ENCODE results near the gene SHISA9.

The SHISA9 gene

DNA sequence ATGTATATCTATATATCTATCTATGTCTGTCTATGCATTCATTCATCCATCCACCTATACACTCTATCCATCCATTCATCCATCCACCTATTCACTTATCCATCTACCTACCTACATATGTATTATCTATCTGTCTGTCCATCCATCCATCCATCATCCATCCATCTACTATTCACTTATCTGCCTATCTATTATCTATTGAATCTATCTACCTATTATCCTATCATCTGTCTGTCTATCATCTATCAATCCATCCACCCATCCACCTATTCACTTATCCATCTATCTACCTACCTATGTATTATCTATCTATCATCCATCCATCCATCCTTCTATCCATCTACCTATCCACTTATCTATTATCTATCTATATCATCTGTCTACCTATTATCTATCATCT, 302.3 kb downstream of the SHISA9 start:
- no peak for DNase-seq

DNA sequence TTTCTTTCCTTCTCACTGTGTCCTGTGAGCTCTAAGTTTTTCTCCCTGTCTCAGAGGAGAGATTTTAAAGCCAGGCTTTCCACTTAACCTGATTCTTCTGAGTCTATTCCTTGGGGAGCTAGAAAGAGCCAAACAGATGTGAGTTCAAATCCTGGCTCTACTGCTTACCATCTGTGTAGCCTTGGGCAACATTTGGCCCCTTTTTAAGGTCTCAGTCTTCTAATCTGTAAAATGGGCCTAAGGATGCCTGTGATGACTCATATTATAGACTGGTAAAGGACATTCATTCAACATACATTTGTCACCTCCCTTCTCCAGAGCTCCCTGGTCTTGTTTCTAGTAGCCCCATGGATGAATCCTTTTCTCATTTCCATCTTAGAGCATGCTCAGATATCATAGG, 304.0 kb downstream of the SHISA9 start:
- no peak for DNase-seq

DNA sequence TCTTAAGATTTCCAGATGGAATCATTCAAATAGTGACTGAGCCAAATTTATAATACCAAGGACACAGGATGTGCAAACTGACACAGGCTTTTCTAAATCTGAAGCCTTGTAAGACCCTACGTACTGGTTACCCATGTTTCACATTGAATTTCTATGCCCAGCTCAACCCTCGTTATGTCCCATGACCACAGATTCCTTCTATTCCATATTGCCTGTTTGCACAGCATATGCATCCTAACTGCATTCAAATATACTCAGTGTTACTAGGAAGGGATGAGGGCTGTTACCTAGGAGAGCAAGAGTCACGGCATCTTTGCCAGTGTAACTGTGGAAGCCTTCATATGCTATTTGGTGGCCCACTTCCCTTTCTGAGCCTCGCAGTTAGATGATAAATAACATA, 305.2 kb downstream of the SHISA9 start:
- DNase-seq = no peak

DNA sequence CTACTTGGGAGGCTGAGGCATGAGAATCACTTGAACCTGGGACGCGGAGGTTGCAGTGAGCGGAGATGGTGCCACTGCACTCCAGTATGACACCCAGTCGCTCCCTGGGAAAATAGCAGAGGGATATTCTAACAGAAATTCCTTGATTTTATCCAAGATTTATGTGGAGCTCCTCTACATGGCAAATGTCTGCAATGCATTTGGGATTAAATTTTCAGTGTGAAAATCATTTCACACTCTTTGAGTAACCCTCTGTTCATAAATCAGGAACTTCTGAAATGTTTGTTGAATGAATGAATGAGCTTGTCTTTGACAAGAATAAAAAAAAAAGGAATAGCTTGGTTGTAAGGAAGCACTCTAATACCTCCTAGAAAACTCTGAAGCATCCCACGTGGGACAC, 305.8 kb downstream of the SHISA9 start:
- DNase-seq = no peak

DNA sequence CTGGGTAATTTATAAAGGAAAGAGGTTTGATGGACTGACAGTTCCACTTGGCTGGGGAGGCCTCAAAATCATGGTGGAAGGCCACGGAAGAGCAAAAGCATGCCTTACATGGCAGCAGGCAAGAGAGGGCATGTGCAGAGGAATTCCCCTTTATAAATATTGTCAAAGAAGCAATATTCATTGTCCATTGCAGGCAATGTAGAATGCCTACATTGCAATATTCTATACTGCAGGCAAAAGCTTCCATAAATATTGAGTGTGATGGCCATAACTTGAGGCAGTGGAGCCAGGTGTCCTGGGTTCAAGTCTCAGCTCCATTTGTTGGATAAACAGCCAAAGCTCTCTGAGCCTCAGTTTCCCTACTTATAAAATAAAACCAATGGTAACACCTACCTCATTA, 322.3 kb downstream of the SHISA9 start:
- no peak for DNase-seq

DNA sequence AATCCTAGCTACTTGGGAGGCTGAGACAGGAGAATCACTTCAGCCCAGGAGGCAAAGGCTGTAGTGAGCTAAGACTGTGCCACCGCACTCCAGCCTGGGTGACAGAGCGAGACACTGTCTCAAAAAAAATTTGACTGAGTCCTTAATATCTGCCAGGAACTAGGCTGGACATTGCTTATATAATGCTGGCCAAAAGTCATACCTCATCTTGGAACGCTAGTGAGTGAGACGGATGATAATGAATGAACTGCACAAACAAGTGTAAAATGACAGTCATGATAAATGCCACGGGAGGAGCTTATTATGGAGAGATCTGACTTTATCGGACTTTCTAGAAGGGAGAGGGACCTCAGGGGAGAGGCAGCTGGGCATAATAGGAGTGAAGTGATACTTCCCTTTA, 327.6 kb downstream of the SHISA9 start:
- DNase-seq = no peak

DNA sequence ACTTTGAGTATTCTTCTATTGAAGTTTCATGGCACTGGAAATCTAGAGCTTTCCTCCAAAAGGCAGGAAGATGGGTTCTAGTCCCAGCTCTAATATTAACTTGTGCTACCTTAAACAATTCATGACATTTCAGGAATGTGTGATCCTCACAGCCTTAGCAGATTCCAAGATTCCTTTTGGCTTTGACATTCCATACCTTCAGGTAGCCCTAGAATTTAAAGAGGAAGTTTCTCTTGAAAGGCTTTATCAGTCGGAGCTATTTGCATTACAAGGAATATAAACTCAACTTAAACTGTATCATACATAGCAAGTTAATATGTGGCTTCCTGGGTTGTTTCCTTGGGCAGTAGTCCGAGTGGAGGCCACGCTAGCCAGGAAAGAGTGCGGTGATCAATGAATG, 330.0 kb downstream of the SHISA9 start:
- no peak for DNase-seq

DNA sequence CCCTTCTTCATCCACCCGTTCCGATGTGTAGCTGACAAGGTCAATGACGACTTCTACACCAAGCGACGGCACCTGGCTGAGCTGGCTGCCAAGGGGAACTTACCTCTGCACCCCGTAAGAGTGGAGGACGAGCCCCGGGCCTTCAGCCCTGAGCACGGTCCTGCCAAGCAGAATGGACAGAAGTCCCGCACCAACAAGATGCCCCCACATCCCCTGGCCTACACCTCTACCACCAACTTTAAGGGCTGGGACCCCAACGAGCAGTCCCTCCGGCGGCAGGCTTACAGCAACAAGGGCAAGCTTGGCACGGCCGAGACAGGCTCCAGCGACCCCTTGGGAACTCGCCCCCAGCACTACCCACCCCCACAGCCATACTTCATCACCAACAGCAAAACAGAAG, 333.6 kb downstream of the SHISA9 start:
- DNase-seq = no peak

DNA sequence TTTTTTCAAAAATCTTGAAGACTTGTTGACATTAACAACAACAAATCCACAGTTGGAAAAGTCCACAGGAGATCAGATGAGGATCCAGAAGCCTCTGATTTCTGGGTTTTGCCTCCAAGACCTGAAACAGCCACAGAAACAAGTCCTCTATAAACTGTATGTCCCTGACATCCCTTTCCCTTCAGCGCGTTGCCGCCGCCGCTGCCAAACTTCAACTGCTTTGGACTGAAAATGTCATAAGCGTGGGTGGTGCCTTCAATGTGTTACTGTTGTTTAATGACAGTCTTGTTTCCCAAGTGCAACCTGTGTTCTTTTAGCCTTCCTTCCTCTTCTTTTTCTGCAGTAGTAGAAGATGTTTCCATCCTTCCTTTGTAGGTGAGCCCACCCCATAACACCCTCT, 334.9 kb downstream of the SHISA9 start:
- no peak for DNase-seq

DNA sequence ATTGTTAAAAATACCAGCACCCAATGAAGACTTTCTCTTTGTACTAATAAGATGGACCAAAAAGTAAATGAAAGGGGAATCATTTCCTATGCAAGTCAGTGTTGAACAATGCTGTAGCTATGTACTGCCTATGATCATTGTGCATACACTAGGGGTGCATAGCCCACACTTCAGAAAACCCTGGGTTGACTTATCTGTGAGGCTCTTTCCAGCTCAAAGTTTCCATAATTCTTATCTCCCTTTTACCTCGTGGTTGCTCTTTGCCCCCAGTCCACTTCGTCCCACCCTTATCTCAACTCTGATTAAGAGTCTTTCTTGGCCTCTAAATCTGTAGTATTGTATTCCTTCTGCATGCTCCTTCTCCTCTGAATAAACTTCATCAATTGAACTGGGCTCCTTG, 336.8 kb downstream of the SHISA9 start:
- no peak for DNase-seq

DNA sequence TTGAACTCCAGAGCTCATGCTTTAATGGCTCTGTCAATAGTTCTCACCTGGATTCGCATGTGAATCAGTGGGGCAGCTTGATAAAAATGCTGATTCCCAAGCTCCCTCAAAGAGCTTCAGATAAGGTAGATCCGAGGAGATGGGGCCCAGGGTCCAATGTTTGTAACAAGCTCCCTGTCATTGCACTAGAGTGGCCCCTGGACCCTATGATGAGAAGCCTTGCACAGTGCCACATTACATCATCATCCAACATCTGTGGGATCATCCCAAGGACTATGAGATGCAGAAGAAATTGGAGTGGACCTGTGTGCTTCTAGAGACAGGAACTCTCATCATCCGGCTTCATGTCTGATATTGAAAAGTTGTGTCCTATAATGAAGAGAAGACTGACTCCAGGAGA, 340.8 kb downstream of the SHISA9 start:
- DNase-seq = no peak

DNA sequence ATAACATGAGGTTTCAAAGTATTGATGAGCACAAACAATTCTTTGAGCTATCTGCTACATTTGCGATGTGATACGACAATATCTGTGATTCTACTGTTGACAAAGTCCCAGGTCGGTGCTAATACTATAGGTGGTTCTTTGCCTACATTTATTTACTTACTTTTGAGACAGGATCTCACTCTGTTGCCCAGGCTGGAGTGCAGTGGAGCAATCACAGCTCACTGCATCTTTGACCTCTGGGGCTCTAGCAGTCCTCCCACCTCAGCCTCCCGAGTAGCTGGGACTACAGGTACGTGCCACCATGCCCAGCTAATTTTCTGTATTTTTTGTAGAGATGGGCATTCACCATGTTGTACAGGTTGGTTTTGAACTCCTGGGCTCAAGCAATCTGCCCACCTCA, 343.4 kb downstream of the SHISA9 start:
- DNase-seq = no peak

DNA sequence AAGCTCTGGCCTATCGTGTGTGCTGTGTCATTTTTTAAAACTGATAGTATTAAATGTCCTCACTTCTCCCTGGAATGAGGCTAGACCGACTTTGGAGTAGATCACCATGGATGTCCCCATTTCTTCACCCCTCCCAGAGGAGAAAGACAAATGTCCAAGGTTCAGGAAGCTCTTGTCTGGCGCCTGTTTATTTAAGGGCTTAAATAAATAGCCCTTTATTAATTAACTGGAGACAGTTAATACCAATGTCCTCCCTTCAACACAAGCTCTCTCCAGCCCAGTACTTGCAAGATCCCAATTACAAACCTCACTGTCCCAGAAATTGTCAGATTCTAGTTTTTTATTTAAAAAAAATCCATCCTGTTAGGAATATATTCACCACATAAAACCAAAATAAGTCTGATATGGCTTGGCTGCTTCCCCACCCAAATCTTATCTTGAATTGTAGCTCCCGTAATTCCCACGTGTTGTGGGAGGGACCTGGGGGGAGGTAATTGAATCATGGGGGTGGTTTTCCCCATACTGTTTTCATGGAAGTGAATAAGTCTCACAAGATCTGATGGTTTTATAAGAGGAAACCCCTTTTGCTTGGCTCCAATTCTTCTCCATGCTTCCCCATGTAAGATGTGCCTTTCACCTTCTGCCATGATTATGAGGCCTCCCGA, 344.4 kb downstream of the SHISA9 start:
- DNase-seq = no peak

DNA sequence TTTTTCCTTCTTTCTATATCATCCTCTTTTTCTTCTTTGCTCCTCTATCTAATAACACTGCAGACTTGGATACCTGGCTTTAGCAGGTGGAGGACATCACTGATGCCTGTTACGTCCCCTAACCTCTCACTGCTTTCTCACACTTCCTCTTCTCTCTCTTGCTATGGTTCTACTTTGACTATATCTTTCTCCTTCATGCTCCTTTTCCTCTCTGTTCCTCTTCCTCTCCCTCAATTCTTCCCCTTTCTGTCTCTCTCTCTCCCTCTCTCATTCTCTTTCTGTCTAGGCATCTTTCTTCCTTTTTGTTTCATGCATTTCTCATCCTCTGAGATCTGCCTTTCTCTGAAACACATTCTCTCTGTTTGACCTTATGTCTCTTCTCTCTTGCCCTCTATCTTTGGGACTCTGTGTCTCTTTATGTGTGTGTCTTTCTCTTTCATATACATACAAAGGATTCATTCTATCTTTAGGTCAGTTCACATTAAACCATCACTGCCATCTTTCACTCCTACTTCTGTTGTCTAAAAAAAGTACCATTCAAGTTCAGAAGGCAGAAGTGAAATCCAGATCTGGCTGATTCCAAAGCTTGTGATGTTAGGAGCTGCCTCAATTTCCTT, 353.7 kb downstream of the SHISA9 start:
- DNase-seq = no peak

DNA sequence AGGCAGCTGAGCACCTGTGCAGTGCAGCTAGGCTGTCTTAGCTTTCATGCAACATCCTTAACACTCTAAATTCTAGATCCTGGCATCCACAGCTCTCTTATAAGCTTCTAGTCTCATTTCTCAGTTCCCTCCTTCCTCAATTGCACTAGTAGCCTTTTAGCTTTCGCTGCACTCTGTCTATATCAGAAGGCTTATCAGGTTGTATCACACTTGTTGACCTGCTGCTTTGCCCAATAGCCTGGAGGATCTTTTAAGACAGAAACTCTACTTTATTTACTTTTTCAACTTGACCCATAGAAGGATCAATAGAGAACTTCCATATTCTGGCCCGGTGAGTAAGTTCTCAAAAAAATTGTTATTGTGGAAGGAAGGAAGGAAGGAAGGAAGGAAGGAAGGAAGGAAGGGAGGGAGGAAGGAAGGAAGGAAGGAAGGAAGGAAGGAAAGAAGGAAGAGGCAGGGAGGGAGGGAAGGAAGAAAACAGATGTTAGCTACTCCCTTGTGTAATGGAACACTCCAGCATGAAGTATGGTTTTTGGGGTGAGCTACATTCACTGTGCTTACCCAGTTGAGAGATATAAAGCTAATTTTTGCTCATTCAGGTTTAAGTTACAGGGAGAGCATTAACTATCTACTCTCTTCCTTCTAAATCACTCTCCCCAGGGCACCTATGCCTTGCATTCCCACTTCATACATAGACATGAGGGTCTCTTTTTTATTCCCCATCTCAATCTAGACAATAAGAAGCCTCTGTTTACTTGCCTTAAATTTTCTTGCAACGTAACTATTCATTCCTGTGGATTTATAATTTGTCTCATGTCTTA, 361.1 kb downstream of the SHISA9 start:
- DNase-seq = no peak

DNA sequence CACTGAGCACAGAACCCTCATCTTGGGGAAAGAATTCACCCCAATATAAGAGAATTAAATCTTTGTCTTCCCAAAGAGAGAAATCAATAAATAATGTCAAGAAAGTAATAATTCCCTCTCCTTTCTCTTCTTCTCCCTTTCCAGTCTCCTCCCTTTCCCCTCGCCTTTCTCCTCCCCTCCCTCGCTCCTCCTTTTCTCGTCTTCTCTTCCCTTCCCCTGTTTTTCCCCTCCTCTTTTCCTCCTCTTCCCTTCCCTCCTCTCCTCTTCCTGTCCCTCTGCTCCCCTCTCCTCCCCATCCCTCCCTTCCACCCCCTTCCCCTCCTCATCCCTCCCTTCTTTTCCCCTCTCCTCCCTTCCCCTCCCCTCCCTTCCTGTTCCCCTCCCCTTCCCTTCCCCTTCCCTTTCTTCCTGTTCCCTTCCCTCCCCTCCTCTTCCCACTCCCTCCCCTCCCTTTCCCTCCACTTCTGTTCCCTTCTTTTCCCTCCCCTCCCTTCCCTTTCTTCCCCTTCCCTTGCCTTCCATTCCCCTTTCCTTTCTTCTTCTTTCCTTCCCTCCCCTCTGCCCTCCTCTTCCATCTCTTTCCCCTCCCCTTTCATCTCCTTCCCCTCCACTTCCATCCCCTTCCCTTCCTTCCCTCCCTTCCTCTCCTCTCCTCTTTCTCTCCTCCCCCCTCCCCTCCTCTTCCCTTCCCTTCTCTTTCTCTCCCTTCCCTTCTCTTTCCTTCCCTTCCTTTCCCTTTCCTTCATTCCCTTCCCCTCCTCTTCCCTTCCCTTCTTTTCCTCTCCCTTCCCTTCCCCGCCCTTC, 363.6 kb downstream of the SHISA9 start:
- DNase-seq = no peak

DNA sequence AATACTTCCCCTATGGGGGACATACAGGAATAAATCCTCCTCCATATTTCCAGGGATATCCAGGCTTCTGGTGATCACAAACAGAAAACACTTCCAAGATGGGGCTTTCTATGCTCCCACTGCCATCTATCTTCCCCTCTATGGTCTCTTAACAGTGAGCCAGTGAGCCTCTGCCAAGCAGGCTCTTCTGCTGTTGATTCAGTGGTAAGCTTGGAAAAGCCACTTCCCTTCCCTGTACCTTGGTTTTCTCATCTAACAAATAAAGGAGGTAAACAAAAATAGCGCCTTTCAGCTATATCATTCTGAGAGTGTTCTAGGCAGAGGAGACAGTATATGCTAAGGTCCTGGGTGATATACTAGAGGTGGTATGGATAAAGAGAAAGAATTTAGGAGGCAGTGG, 368.0 kb downstream of the SHISA9 start:
- DNase-seq = no peak

DNA sequence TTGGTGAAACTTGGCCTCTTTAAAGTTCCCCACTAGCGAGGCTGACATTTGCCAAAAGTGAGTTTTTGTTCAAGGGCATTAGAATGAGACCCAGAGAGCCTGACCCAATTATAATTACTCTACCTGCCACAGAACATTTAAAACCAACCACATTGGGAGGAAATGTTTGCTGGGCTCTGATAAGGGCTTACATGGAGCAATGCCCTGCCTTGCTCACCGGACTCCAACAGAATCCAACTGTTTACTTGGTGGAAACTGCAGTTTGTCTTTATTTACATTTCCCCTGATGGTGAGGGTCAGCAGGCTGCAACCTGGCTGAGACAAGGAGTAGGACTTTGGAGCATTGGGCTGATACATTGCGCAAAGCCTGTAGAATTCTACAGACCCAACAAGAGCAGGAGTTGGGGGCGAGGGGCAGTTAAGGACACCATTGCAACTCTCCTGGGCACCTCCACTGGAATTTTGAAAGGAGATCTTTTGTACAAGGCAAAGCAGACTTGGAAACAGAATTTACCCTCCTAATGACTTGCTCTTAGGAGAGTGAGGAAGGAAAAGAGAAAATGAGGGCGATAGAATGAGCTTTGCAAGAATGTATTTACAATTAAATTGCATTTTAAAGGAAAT, 368.6 kb downstream of the SHISA9 start:
- no peak for DNase-seq

DNA sequence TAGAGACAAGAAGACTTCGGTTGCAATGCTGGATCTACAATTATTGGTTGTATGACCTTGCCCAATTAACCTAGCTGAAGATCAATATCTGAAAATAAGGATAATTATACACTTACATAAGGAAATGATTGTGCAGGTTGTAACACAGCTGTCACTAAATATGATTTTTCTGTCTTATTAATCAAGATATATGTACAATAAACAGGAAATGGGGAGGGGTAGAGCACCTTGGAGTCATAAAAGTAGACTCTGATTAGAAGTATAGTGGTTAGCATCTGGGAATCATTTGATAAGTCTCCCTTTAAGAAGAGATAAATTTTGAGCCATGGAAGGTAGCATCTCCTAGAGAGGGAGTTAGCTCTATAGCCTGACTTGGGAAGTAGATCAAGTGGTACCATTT, 369.2 kb downstream of the SHISA9 start:
- no peak for DNase-seq

DNA sequence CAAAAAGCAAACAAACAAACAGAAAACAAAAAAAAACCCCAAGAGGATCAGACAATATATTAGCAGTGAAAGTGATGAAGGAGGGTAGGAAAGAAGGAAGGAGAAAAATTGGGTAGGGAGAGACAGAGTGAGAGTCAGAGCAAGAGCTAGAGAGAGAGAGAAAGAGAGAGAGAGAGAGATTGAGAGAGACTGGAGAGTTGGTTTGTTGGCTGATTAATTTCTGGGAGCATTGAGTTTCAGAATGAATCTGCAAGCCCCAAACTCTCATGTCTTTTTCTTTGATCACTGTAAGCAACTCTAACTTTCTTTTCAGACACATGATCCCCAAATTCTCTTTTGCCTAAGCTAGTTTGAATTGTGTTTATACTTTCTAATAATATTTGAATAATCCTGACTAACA, 388.1 kb downstream of the SHISA9 start:
- DNase-seq = no peak
